SIG-M5 treated with dmso at 0.1 percent for 504 hours (cell line): ENCODE results near the gene CD320.

Source experiments
- DNase-seq: peaks from one replicate; lab custom pipeline; 2025; ENCODE audit not compliant: unreplicated experiment; lab: John Stamatoyannopoulos, UW

CD320 gene

DNA sequence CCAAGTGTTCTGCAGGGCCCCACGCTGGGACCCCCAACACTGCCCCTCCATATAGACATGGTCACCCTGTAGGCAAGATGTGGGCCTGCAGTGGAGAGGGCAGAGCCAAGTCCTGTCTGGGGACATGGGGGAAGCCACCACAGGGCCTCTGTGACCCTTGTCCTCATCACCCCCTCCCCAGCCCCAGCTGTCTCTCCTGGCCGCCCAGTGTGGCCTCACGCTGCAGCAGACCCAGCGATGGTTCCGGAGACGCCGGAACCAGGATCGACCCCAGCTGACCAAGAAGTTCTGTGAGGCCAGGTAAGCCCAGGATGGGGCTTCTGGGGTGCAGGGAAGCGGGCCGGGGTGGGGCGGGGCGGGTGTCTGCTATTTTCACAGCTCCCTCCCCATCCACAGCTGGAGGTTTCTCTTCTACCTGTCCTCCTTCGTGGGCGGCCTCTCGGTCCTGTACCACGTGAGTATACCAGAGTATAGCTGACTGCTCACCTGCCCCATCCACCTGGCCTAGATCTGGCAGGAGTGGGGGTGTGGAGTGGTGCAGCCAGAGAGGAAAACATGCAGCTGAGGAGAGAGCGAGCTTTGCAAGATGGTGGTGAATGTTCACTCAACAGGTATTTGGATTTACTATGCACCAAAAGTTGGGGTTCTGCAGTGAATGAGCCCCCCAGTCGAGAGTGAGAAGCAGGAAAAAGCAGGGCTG, 52.6 kb downstream of the CD320 start:
- DNase-seq = no peak

GRCh38 chr19:8254286-8255001, 53.7 kb downstream of the CD320 start:
- DNase-seq = no peak

GRCh38 chr19:8253678-8254077, 54.5 kb downstream of the CD320 start:
- DNase-seq = no peak

DNA sequence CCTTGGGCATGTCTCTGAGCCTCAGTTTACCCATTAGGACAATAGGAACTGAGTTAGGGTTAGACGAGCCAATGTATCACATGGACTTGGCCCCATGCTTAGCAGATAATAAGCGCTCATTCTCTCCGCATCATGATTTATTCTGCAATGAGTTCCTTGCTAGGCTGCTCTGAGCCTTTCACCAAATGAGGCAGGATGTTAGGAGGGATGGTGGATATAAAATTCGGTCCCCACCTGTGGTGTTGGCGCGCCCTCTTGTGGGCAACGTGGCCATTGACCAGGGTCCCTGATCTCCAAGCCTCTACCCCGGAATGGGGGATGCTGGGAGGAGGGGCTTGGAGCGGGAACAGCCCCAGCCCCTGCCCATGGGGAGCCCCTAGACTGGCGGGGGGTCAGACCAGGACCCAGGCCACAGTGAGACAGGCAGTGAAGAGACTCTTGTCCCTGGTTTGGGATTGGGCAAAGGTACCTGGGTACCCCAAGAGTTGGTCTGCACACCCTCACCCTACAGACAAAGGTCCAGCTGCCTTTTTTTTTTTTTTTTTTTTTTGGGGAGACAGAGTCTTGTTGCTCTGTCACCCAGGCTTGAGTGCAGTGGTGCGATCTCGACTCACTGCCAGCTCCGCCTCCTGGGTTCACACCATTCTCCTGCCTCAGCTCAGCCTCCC, 55.1 kb downstream of the CD320 start:
- peak; percentile 47 for DNase-seq
